AG10803 (cell line): Measurements from ENCODE around the gene ZNF385C.
"Not testable (repeated sequence)": the region's sequence is repeated elsewhere in the genome, so short reads cannot be mapped to it uniquely, and the experiment has no call there.

ENCODE experiments used
- DNase-seq: peaks from one replicate; pipeline ENCODE4 v3.0.0; 2010; ENCODE audit warnings: low read depth
- H3K4me3 ChIP-seq: 2 replicates; pipeline ENCODE4 v1.5.1; 2011; ENCODE audit warnings: mild to moderate bottlenecking, low read length, control low read depth
- TF ChIP-seq, protein P1 (sequence below): conservative IDR thresholded peaks from 2 replicates; pipeline ENCODE4 v1.5.1; 2011; ENCODE audit warnings: mild to moderate bottlenecking, low read length, control low read depth, inconsistent platforms

The ZNF385C gene

DNA sequence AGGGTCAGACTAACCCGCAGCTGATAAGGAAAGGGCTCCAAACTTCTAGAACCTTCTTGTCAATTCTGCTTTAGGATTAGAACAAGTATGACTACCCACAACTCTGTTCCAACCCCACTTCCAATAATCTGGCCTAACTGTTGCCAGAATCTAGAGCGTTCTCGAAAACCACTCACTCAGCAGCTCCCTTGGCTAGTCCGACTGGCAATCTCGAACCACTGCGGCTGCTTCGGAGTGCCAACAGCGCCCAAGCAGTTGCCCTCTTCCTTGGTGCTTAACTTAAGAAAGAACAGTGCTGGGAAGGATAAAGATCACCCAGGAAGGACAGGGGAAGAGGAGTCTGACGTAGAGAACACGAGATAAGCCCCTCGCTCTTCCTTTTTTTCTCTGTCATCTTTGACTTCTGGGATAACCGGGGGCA is 81.9 kb downstream of the ZNF385C start:
- H3K4me3 ChIP-seq, result peak overlapping the region; percentile 99
- TF ChIP-seq, protein P1, sequence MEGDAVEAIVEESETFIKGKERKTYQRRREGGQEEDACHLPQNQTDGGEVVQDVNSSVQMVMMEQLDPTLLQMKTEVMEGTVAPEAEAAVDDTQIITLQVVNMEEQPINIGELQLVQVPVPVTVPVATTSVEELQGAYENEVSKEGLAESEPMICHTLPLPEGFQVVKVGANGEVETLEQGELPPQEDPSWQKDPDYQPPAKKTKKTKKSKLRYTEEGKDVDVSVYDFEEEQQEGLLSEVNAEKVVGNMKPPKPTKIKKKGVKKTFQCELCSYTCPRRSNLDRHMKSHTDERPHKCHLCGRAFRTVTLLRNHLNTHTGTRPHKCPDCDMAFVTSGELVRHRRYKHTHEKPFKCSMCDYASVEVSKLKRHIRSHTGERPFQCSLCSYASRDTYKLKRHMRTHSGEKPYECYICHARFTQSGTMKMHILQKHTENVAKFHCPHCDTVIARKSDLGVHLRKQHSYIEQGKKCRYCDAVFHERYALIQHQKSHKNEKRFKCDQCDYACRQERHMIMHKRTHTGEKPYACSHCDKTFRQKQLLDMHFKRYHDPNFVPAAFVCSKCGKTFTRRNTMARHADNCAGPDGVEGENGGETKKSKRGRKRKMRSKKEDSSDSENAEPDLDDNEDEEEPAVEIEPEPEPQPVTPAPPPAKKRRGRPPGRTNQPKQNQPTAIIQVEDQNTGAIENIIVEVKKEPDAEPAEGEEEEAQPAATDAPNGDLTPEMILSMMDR, result no peak
- peak; percentile 37 for DNase-seq

DNA sequence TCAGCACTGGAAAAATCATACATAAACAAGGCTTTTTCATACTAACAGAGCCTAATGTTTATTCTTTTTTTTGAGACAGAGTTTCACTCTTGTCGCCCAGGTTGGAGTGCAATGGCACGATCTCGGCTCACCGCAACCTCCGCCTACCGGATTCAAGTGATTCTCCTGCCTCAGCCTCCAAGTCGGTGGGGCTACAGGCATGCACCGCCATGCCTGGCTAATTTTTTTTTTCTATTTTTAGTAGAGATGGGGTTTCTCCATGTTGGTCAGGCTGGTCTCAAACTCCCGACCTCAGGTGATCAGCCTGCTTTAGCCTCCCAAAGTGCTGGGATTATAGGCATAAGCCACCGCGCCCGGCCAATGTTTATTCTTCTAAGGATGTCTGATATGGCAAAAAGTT is 84.5 kb downstream of the ZNF385C start:
- DNase-seq, H3K4me3 ChIP-seq: not testable (repeated sequence)

DNA sequence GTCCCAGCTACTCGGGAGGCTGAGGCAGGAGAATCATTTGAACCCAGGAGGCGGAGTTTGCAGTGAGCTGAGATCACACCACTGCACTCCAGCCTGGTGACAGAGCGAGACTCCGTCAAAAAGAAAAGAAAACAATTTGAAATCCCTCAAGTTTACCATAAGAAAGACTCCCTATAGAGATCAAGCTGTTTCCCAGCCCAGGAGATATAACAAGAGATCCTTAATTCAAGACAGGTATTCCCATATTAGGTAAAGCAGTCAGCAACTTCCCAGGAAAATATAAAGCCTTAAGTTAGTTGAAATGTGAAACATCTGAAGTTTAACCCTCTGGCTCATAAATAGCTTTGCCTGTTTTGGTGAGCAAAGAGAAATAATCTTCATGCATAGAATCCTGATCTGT is 85.9 kb downstream of the ZNF385C start:
- H3K4me3 ChIP-seq, DNase-seq: not testable (repeated sequence)

DNA sequence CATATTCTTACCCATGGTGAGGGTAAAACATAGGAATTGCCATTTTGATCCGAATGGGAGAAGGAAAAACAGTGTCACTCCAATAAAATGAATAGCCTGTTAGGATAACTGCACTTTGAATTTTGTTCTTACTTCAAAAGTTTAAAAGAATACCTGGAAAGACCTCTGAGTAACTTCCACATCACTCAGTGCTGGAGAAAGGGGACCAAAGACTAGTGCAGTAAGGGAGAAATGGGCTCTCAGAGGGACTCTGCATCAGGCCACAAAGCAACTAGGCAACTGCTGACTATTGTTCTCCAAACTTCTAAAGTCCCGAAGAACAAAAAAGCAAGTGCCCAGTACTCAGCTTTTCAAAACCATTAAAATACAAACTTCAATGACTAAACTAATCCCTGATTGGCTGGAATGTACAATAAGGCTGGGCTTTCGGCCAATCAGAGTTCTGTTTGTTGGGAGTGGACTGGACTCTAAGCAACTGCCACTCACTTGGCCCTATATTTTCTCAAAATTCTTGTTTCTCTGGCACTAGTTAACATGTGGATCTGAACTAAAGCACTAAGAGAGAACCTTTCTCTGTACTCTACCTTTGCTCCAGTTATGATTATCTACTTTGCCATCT is 87.3 kb downstream of the ZNF385C start:
- H3K4me3 ChIP-seq, result no peak overlapping the region
- no peak for DNase-seq
- TF ChIP-seq, protein P1, result no peak

DNA sequence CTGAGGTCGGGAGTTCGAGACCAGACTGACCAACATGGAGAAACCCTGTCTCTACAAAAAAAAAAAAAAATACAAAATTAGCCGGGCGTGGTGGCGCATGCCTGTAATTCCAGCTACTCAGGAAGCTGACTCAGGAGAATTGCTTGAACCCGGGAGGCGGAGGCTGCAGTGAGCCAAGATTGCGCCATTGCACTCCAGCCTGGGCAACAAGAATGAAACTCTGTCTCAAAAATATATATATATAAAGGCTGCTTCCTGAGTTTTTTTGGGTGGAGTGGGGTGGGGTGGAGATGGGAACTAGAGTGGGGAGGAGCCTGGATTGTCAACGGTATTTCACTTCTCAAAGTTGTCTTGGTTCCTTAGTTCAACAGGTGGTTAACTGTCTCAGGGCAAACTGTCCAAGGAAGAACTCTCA is 88.0 kb downstream of the ZNF385C start:
- peak; percentile 51 for DNase-seq

DNA sequence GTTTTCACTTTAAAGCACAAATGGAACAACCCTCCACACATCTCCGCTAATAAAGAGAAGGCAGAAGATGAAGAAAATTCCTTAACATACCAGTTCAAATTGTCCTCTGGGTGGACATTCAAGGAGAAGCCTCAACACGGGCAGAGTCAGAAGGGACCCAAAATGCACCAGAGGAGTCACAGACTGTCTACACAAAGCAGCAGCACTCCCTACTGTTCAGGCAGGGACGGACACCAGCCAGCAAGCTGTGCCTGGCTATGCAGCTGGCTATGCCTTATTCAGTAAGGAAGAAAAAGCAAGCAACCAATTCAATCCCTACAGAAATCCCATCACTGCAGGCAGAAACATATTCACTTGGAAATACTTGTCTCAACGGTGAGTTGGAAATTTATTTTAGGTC is 89.1 kb downstream of the ZNF385C start:
- TF ChIP-seq, protein P1, result no peak
- H3K4me3 ChIP-seq, result no peak overlapping the region
- no peak for DNase-seq

More for the DNA sequence above, 88.0 kb downstream of the ZNF385C start:
- not testable (repeated sequence) for H3K4me3 ChIP-seq

DNA sequence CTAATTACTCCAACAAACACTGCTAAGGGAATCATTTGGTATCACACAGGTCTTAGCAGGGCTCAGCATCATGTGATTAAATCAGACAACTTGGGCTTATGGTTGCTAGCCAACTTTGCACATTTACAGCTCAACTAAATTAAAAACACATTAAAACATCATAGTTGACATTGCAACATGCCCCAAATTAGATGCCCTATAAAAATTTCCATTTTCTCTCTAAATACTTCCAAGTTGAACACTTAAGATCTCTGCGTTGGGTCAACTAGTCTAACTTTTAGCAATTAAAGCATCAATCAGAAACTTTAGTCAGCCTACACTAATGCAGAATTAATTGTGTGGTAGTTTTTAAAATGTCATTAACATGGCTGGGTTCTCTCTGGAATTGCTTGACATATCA is 93.1 kb downstream of the ZNF385C start:
- DNase-seq, result peak; percentile 73
- TF ChIP-seq, protein P1, result no peak
- no peak overlapping the region for H3K4me3 ChIP-seq

DNA sequence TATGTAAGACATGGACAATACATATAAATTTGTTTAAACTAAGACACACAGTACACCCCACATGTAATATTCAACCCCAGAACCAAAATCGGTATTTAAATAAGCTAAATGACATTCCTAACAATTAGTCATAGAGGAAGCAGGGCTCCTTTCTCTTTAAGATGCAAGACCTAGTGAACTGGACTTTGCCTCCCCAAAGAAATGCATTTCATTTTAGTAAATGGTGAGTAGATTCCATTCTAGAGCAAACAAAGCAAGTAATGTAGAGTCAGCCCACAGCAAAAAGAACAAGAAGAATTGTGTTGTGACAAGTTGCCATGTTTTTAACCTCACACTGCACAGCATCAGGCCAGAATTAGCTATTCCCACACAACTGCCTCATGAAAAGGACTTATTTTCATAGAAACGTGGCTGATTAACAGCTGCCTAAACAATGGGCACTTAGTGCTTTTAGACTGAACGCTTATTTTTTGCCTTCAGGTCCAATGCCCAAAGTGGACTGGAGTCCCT is 95.4 kb downstream of the ZNF385C start:
- no peak for DNase-seq

More for the DNA sequence above, 95.4 kb downstream of the ZNF385C start:
- TF ChIP-seq, protein P1, result no peak
- H3K4me3 ChIP-seq, result no peak overlapping the region
